HCT116 (cell line): ENCODE results near the gene CCDC106. TPM values are rescaled to one million over a fixed set of nuclear protein-coding genes. Genes with fewer than 3 reads are reported as not detected.

ENCODE experiments used
- ATAC-seq: fragments of 200-7000 bp; cut with Tn5 transposase; 2 replicates; pipeline ENCODE4 v1.9.1; 2020; ENCODE audit warnings: mild to moderate bottlenecking, moderate library complexity
- BruUV-seq: library from RNA; stranded (reverse); fragments of 400-500 nt; replicated peaks from 2 replicates; lab custom pipeline; 2021; lab: Mats Ljungman, UMichigan
- CTCF ChIA-PET: fragments of 300-600 bp; sonication (Branson Sonifier 250); formaldehyde crosslinking; loops from one replicate; lab custom pipeline; 2021; ENCODE audit warnings: antibody characterized with exemption; lab: Charles Lee
- POLR2A ChIA-PET: fragments of 300-600, 350-600 bp; sonication (Branson Sonifier 250); formaldehyde crosslinking; loops from one replicate; lab custom pipeline; 2021; ENCODE audit warnings: antibody characterized with exemption; lab: Charles Lee
- RAD21 ChIA-PET, 2 experiments: fragments of 300-600 bp; sonication (Branson Sonifier 250); formaldehyde crosslinking; loops; one replicate each; lab custom pipeline; 2023; ENCODE audit warnings: low total read pairs in 2 of 2; ENCODE audit not compliant: uncharacterized antibody in 2 of 2, unreplicated experiment in 2 of 2, low non-redundant PET in 1 of 2; lab: Charles Lee
- DNase-seq: peaks from one replicate; pipeline ENCODE4 v3.0.0-alpha.2; 2010; ENCODE audit warnings: low read depth, low spot score
- H2AFZ ChIP-seq: fragments of 200-600 bp; shearing (Covaris generic), sonication (generic); 2 replicates; pipeline ENCODE4 v1.6.1; 2017; ENCODE audit warnings: low read depth, mixed run types, mixed read lengths, antibody characterized with exemption, low read length; ENCODE audit not compliant: poor library complexity, severe bottlenecking
- H3K27ac ChIP-seq: 2 replicates; pipeline ENCODE4 v1.5.1; 2012; ENCODE audit warnings: low read depth, low read length
- H3K27me3 ChIP-seq: fragments of 200-600 bp; sonication (generic); 2 replicates; pipeline ENCODE4 v1.6.1; 2016; ENCODE audit warnings: mixed run types, low read length, mixed read lengths; ENCODE audit not compliant: insufficient read depth
- H3K36me3 ChIP-seq, 2 experiments: fragments of 200-500 bp in 1 of 2; fragments of 200-600 bp in 1 of 2; sonication (Bioruptor generic) in 1 of 2; sonication (generic) in 1 of 2; 2 replicates each; pipeline versions ENCODE4 v1.5.1 to v1.6.1; 2014 to 2016; ENCODE audit warnings: low read length in 2 of 2, inconsistent platforms in 1 of 2, mixed read lengths in 1 of 2, mixed run types in 1 of 2; ENCODE audit not compliant: insufficient read depth in 2 of 2, control insufficient read depth in 1 of 2
- H3K4me1 ChIP-seq, 2 experiments: fragments of 200-600 bp in 1 of 2; sonication (generic) in 1 of 2; 2 replicates each; pipeline versions ENCODE4 v1.5.1 to v1.6.1; 2012 to 2017; ENCODE audit warnings: low read length in 2 of 2, inconsistent platforms in 1 of 2, mild to moderate bottlenecking in 1 of 2, mixed read lengths in 1 of 2, mixed run types in 1 of 2, moderate library complexity in 1 of 2; ENCODE audit not compliant: insufficient read depth in 2 of 2, control insufficient read depth in 1 of 2
- H3K4me2 ChIP-seq: fragments of 200-600 bp; sonication (generic); 2 replicates; pipeline ENCODE4 v1.6.1; 2017; ENCODE audit warnings: mixed run types, low read length, mixed read lengths
- H3K4me3 ChIP-seq, 2 experiments: fragments of 200-600 bp in 1 of 2; sonication (generic) in 1 of 2; replicated peaks in 1 of 2; 2 replicates each; pipeline ENCODE4 v1.5.1; 2011 to 2016; ENCODE audit warnings: low read length in 2 of 2, control low read depth in 1 of 2, low read depth in 1 of 2, mild to moderate bottlenecking in 1 of 2, mixed read lengths in 1 of 2, mixed run types in 1 of 2
- H3K79me2 ChIP-seq: fragments of 200-600 bp; sonication (generic); 2 replicates; pipeline ENCODE4 v1.6.1; 2017; ENCODE audit warnings: mild to moderate bottlenecking, mixed run types, low read length, moderate library complexity, mixed read lengths; ENCODE audit not compliant: insufficient read depth
- H3K9ac ChIP-seq: fragments of 200-600 bp; sonication (generic); 2 replicates; pipeline ENCODE4 v1.6.1; 2016; ENCODE audit warnings: low read length, mixed read lengths
- H3K9me2 ChIP-seq: fragments of 200-600 bp; sonication (generic), shearing (Covaris generic); 2 replicates; pipeline ENCODE4 v1.6.1; 2017; ENCODE audit warnings: mixed run types, mild to moderate bottlenecking, moderate library complexity; ENCODE audit not compliant: insufficient read depth
- H3K9me3 ChIP-seq, 2 experiments: fragments of 200-500 bp in 1 of 2; fragments of 200-600 bp in 1 of 2; sonication (Bioruptor generic) in 1 of 2; sonication (generic) in 1 of 2; 2 replicates each; pipeline ENCODE4 v1.6.1; 2014 to 2017; ENCODE audit warnings: low read length in 2 of 2, mixed read lengths in 2 of 2, inconsistent platforms in 1 of 2, low read depth in 1 of 2, mild to moderate bottlenecking in 1 of 2, mixed run types in 1 of 2, moderate library complexity in 1 of 2; ENCODE audit not compliant: control insufficient read depth in 1 of 2, insufficient read depth in 1 of 2
- H4K20me1 ChIP-seq: fragments of 200-600 bp; sonication (generic), shearing (Covaris generic); 2 replicates; pipeline ENCODE4 v1.6.1; 2017; ENCODE audit warnings: mixed run types, mild to moderate bottlenecking, moderate library complexity; ENCODE audit not compliant: insufficient read depth
- ATF3 ChIP-seq: IDR thresholded peaks from 2 replicates; pipeline ENCODE4 v1.6.1; 2012
- CEBPB ChIP-seq: IDR thresholded peaks from 2 replicates; pipeline ENCODE4 v1.6.1; 2012; ENCODE audit warnings: low read depth
- CTCF ChIP-seq, 3 experiments: fragments of 200-600 bp in 1 of 3; sonication (generic) in 1 of 3; IDR thresholded peaks in 2 of 3; conservative IDR thresholded peaks in 1 of 3; 2 replicates each; pipeline ENCODE4 v1.5.1; 2012 to 2017; ENCODE audit warnings: low read depth in 2 of 3, low read length in 2 of 3, antibody characterized with exemption in 1 of 3, borderline replicate concordance in 1 of 3, control low read depth in 1 of 3, mild to moderate bottlenecking in 1 of 3, mixed read lengths in 1 of 3, mixed run types in 1 of 3, moderate library complexity in 1 of 3; ENCODE audit not compliant: insufficient read depth in 1 of 3
- EGR1 ChIP-seq: IDR thresholded peaks from 2 replicates; pipeline ENCODE4 v1.6.1; 2012; ENCODE audit warnings: low read depth
- ELF1 ChIP-seq: IDR thresholded peaks from 2 replicates; pipeline ENCODE4 v1.6.1; 2012; ENCODE audit warnings: low read depth, borderline replicate concordance
- EZH2phosphoT487 ChIP-seq: fragments of 200-600 bp; IDR thresholded peaks from 2 replicates; pipeline ENCODE4 v1.6.1; 2018; ENCODE audit warnings: antibody characterized with exemption, borderline replicate concordance
- FOSL1 ChIP-seq: IDR thresholded peaks from 2 replicates; pipeline ENCODE4 v1.6.1; 2012; ENCODE audit warnings: low read depth
- RAD21 ChIP-seq: IDR thresholded peaks from 2 replicates; pipeline ENCODE4 v1.6.1; 2012; ENCODE audit warnings: low read depth, mild to moderate bottlenecking
- REST ChIP-seq: IDR thresholded peaks from 2 replicates; pipeline ENCODE4 v1.6.1; 2012; ENCODE audit warnings: low read depth
- SP1 ChIP-seq: IDR thresholded peaks from 2 replicates; pipeline ENCODE4 v1.6.1; 2012; ENCODE audit warnings: low read depth
- SRF ChIP-seq: IDR thresholded peaks from 2 replicates; pipeline ENCODE4 v1.6.1; 2012; ENCODE audit warnings: low read depth
- YY1 ChIP-seq: IDR thresholded peaks from 2 replicates; pipeline ENCODE4 v1.6.1; 2011; ENCODE audit warnings: low read length, low read depth, moderate library complexity, mild to moderate bottlenecking; ENCODE audit not compliant: insufficient replicate concordance; ENCODE audit errors: extremely low read depth
- ZBTB33 ChIP-seq: IDR thresholded peaks from 2 replicates; pipeline ENCODE4 v1.6.1; 2011; ENCODE audit warnings: mild to moderate bottlenecking, low read length, moderate library complexity; ENCODE audit not compliant: insufficient replicate concordance; ENCODE audit errors: extremely low read depth
- ZFX ChIP-seq: fragments of 450-650 bp; IDR thresholded peaks from 2 replicates; pipeline ENCODE4 v1.6.1; 2017
- ZNF274 ChIP-seq: fragments of 200-500 bp; sonication (Bioruptor generic); IDR thresholded peaks from 2 replicates; pipeline ENCODE4 v1.6.1; 2014; ENCODE audit warnings: mild to moderate bottlenecking, low read depth, low read length, inconsistent platforms
- intact Hi-C: fragments of 100-400 bp; cut with micrococcal nuclease; formaldehyde crosslinking; loops from 2 replicates; pipeline ENCODE4 v1.10.0; 2022
- total RNA-seq: library from RNA; stranded (reverse); gene quantifications from one replicate; pipeline ENCODE4 v1.2.1, GENCODE V29; 2021; ENCODE audit not compliant: unreplicated experiment

Gene CCDC106
- total RNA-seq, 1 experiment from 2014 or later = 1.0 TPM

GRCh38 chr19:55616395-55616875 lies 31.6 kb upstream of the CCDC106 start:
- POLR2A ChIA-PET = no interaction called here
- peaks cover under 1% of the 10 kb centered on the region; the same call in 1 of the 2 replicates for H3K79me2 ChIP-seq
- no peak overlapping the region for H3K27ac ChIP-seq
- CTCF ChIA-PET = no interaction called here
- no TSS peak for BruUV-seq
- H3K9ac ChIP-seq = no peak overlapping the region
- no peak overlapping the region for H3K4me3 ChIP-seq
- no peaks in the 10 kb centered on the region for H3K27me3 ChIP-seq
- no peaks in the 10 kb centered on the region for H3K9me2 ChIP-seq
- no peak overlapping the region for H2AFZ ChIP-seq
- no peak for DNase-seq
- TF ChIP-seq ATF3 (no peak), REST (no peak), ZFX (no peak), EGR1 (no peak), SRF (no peak), ZNF274 (no peak), ELF1 (no peak), YY1 (no peak), RAD21 (no peak), ZBTB33 (no peak), SP1 (no peak), EZH2phosphoT487 (no peak), CTCF (IDR thresholded peaks at IDR 0.05 in 2 of 3, conservative IDR thresholded peaks at IDR 0.05 in 1 of 3; ENCODE audit: borderline replicate concordance in 1 of 3, insufficient read depth in 1 of 3, low read depth in 2 of 3, low read length in 2 of 3) (no peak), FOSL1 (no peak), CEBPB (no peak)
- TF ChIP-seq, all 23 proteins: peak for 0
- peaks cover 0 to 6% of the 10 kb centered on the region in 2 experiments; a peak in 2 of 4 replicates for H3K36me3 ChIP-seq
- intact Hi-C loops = no loop called here
- RAD21 ChIA-PET = no interaction called here
- H3K9me3 ChIP-seq = no peaks in the 10 kb centered on the region
- no peaks in the 10 kb centered on the region for H3K4me1 ChIP-seq
- no peak for ATAC-seq
- H4K20me1 ChIP-seq = no peaks in the 10 kb centered on the region
- no peak overlapping the region for H3K4me2 ChIP-seq
